ENCODE measurements around the gene RNF213.
A peak's percentile ranks its signal among the peaks of the same experiment; 100 is the strongest.

The RNF213 gene

GRCh38 chr17:80433916-80434666, 173.4 kb downstream of the RNF213 start:
- no peak for DNase-seq (ENCODE audit: low read depth)

- DNase-seq (ENCODE audit: low read depth): no peak
These were observed 176.9 kb downstream of the RNF213 start for GRCh38 chr17:80437532-80437931.

GRCh38 chr17:80438806-80439205, 178.2 kb downstream of the RNF213 start:
- DNase-seq (ENCODE audit: low read depth): no peak

DNA sequence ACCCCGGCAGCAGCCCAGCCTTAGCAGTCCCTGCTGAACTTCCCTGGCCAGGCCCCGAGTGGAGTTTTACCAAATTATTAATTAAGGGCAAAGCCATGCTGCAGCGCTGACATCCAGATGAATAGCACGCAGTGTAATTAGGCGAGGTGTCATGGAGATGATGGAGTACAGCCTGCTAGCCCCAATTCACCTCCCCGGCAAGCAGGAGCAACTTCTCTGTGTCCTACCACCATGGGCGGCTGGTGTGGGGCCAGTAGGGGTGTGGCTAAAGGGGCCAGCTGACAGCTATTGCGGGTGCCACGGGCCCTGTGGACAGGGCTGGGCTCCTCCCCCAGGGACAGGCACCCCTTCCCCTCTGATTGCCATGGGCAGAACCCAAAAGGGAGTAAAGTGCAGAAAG, 178.8 kb downstream of the RNF213 start:
- no peak for DNase-seq (ENCODE audit: low read depth)

GRCh38 chr17:80441133-80441578, 180.5 kb downstream of the RNF213 start:
- DNase-seq (ENCODE audit: low read depth): peak; percentile 57

DNA sequence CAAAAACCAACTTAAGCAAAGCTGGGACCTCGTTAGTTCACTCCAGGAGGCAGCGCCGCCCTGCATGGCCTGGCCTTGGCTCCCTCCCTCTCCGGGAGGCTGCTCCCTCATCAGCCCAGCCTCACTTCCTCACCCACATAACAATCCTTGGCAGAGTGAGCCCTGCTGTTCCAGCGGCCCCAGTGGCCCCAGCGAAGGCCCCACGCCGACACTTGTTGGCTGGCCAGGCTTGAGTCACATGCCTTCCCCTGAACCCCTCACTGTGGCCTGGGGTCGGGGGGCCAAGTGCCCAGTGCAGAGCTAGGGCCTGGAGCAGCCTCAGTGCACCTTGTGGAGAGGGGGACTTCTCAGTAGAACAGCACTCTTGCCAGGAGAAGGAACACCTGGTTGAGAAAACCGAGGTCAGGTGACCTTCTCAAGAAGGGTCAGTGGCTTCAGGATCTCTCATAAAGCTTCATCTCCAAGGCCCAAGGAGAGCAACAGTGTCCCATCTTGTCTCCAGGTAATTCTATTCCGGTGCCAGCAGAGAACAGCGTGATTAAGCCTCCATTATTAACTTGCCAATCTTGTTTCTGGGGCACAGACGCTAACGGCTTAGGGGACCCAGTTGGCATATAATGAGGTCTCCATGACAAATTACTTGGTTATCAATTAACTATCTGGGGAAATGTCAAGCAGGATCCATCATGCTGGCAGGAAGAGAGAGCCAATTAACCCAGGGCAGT, 181.1 kb downstream of the RNF213 start:
- DNase-seq (ENCODE audit: low read depth): no peak

DNA sequence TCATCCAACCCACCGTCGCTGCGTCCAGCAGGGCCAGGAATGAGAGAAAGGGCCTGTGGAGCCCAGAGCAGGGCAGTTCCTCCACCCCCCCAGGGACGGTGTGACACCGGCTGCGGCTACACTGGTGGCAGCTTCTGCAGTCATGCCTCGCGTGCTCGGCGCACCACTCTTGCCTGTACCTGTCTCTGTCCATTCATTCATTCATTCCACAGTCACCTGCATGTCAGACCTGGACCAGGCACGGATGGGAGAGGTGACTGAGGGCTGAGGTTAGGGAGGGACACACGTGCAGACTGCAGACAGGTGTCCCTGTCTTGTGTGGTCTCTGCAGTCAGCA, 181.6 kb downstream of the RNF213 start:
- DNase-seq (ENCODE audit: low read depth): no peak

DNA sequence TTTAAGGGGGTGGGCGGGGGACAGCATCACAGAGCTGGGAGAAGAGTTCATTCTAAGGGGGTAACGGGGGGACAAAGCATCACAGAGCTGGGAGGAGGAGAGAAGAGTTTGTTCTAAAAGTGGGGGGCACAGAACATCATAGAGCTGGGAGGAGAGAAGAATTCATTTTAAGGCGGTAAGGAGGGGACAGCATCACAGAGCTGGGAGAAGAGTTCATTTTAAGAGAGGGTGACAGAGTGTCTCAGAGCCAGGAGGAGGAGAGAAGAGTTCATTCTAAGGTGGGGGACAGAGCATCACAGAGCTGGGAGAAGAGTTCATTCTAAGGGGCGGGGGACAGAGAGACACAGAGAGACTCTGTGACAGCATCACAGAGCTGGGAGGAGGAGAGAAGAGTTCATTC, 182.1 kb downstream of the RNF213 start:
- DNase-seq (ENCODE audit: low read depth): no peak

- DNase-seq (ENCODE audit: low read depth): no peak
These were observed 182.8 kb downstream of the RNF213 start for GRCh38 chr17:80443498-80443897.

GRCh38 chr17:80443916-80444643, 183.4 kb downstream of the RNF213 start:
- DNase-seq (ENCODE audit: low read depth): no peak

DNA sequence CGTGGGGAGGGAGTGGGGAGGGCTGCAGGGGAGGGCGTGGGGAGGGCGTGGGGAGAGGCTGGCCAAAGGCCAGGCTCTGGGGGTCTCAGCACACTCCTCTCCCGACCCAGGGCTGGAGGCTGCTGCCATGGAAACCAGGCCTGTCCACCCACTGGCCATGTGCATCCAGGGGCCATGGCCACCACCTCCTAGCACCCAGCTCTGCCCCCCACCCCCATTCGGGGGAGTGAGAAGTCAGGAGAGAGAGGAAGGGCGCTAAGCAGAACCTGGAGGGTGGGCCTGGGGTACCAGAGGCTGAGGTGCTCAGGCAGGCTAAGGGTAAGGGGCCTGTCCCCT, 184.0 kb downstream of the RNF213 start:
- DNase-seq (ENCODE audit: low read depth): no peak

GRCh38 chr17:80445007-80445725, 184.5 kb downstream of the RNF213 start:
- DNase-seq (ENCODE audit: low read depth): no peak

DNA sequence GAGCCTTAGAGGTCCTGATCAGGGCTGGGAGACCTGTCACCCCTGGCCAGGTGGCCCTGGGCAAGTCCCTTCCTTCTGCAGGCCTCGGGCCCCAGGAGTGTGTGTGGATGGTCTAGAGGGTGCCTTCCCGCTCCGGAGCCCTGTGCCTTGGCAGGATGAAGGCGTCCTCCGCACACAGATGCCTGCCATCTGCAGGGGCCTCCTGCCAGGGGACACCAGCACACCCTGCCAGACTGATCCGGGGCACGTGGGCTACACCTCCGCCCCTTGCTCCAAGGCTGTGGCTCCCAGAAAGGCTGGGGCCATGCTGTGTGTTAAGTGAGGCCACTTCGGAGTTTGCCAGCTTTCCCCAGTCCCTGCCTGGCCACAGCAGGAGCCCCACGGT, 185.1 kb downstream of the RNF213 start:
- no peak for DNase-seq (ENCODE audit: low read depth)

DNA sequence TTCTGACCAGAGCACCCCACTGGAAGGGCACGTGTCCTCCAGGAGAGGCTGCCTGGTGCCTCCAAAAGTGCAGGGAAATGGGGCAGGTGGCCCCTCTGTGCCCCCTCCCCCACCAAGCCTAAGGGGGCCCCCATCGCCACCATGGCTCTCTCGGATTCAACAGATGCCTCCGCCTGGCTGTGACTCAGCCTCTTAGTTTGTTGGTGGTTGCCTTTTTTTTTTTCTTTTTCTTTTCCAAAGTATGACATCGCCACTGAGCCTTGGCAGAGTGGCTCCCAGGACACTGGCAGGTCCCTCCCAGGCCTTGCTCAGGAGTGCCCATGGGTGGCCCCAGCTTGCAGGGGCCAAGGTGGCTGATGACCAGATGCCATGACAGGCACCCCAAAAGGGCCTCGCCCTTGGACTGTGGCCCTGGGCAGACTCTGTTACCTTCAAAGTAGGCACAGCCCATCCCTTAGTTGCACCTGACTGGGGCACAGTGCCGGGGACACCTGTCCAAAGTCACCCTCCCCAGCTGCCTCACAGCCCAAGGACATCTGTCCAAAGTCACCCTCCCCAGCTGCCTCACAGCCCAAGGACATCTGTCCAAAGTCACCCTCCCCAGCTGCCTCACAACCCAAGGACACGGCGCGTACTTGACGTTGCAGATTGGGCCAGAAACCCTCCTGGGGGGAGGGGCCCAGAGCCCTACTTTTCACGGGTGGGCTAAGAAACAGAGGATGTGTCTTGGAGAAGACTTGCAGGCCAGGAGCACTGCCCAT, 186.2 kb downstream of the RNF213 start:
- DNase-seq (ENCODE audit: low read depth): peak; percentile 48

- DNase-seq (ENCODE audit: low read depth): no peak
These were observed 187.1 kb downstream of the RNF213 start for GRCh38 chr17:80447790-80448189.
